KOPT-K1 (cell line): ENCODE measurements around the gene SYT9.

ENCODE experiments used
- H3K27ac ChIP-seq: fragments of 200-600 bp; sonication (generic); 2 replicates; pipeline ENCODE4 v1.5.1; 2016; ENCODE audit warnings: antibody characterized with exemption, mild to moderate bottlenecking, low read depth, low read length; ENCODE audit not compliant: poor library complexity, severe bottlenecking
- H3K36me3 ChIP-seq: fragments of 200-600 bp; sonication (generic); 2 replicates; pipeline ENCODE4 v1.5.1; 2017; ENCODE audit warnings: antibody characterized with exemption, mild to moderate bottlenecking, low read length, moderate library complexity; ENCODE audit not compliant: insufficient read depth
- H3K9me3 ChIP-seq: fragments of 200-600 bp; sonication (generic); 2 replicates; pipeline ENCODE4 v1.5.1; 2017; ENCODE audit warnings: antibody characterized with exemption, low read length, mild to moderate bottlenecking; ENCODE audit not compliant: insufficient read depth, poor library complexity, severe bottlenecking

Gene SYT9

DNA sequence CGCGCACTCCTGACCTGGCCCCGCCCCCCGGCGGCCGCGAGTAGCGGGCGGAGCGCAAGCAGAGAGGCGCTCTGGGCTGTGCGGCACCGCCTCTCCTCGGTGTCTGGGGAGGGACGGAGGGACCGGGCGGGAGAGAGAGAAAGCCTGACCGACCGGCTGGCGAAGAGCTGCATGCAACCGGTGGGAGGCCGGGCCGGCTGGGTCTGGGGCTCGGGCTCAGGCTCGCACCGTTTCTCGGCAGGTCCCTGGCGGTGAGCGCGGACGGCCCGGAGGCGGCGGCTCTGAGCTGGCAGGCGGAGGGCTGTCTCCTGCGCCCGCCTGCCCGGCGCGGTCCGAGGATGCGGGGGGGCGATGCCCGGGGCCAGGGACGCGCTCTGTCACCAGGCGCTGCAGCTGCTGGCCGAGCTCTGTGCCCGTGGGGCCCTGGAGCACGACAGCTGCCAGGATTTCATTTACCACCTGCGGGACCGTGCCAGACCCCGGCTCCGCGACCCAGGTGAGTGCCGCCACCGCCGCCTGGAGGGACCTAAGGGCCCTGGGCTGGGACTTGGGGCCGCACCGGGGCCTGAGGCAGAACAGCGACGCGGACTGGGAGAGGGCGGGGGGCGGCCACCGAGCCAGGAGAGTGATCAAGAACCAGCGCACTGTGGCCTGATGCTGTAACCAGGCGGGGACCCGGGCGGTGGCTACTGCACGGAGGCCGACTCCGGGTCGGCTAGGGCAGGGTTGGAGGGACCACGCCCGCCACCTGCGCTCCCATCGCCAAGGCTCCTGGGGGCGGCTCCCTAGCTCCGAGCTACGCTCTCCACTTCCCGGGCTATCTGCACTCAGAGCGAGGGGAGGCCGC lies at the start of gene SYT9:
Gene SYT9, plus strand, starts transcription at position 69 of the 847 bp plus-strand sequence. Its CDS starts 283 bp downstream, at position 352.
- no peaks in the 10 kb centered on the region for H3K36me3 ChIP-seq
- no peaks in the 10 kb centered on the region for H3K9me3 ChIP-seq
- H3K27ac ChIP-seq: no peak within 1 kb of the TSS

DNA sequence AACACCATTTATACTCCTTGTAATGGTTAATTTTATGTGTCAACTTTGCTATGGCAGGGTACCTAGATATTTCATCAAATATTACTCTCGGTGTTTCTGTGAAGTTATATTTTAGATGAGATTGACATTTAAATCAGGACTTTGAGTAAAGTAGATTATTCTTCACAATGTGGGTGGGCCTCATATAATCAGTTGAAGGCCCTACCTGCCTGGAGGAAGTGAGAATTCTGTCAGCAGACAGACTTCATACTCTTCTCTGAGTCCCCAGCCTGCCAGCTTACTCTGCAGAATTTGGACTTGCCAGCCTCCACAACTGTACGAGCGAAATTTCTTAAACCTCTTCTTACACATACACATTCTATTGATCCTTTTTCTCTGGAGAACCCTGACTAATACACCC lies 49.3 kb upstream of the SYT9 start:
- Histone ChIP-seq H3K9me3 (no peaks in the 10 kb centered on the region), H3K27ac (no peak overlapping the region), H3K36me3 (no peaks in the 10 kb centered on the region)

- H3K36me3 ChIP-seq: no peaks in the 10 kb centered on the region
- H3K27ac ChIP-seq: no peak overlapping the region
- H3K9me3 ChIP-seq: no peaks in the 10 kb centered on the region
These were observed 46.9 kb upstream of the SYT9 start for GRCh38 chr11:7204778-7205177.

GRCh38 chr11:7208391-7208790 lies 43.3 kb upstream of the SYT9 start:
- Histone ChIP-seq H3K36me3 (no peaks in the 10 kb centered on the region), H3K27ac (no peak overlapping the region), H3K9me3 (no peaks in the 10 kb centered on the region)

DNA sequence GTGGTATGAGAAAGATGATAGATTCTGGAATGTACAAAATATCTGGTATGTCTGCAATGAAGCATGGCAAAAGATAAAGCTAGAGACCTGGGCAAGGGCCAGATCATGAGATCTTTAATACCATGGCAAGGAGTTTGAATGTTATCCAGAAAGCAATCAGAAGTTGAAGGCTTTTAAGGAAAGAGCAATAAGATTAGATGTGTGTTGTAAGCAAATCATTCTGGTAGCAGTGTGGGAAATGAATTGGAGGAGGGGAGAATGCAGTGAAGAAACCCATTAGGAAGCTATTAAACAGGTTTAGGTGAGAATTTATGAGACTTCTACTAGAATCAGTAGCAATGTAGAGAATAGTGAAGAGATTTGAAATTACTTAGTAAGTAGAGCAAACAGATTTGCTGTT lies 32.2 kb upstream of the SYT9 start:
- no peaks in the 10 kb centered on the region for H3K9me3 ChIP-seq
- H3K36me3 ChIP-seq: no peaks in the 10 kb centered on the region
- no peak overlapping the region for H3K27ac ChIP-seq

DNA sequence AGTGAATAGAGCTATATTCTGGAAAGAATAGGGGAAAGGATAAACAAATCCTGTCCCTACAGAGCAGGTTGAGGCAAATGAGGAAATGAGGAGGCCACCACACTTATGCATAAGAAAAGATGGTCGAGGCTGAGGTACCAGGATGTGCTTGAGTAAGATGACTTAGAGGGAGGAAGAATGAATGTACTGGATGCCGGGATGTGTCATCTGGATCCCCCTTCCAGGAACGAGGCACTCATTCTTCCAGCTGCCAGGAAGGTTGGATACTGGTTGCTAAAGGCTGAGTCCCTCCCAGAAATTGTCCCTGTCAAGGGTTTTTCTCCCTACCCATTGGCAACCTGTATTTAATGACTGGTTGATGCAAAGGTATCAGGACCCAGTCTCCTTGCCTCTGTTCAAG lies 31.1 kb upstream of the SYT9 start:
- Histone ChIP-seq H3K9me3 (no peaks in the 10 kb centered on the region), H3K27ac (no peak overlapping the region), H3K36me3 (no peaks in the 10 kb centered on the region)

DNA sequence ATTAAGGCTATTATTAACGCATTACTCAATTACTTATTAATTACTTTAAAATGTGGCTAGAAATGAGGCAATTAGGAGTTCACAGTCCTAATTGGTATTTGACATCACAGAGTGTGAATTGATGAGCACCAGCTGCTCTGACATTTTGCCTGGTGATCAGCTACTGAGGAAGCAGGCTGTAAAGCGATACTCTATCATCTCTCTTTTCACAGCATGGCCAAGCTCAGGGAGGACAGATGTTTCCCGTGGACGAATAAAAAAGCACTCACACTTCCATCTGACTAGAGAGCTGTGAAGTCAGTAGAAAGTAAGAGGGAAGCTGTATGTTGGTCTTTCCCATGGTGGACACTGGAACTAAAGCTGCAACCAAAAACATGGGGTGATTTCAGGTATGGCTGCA lies 29.1 kb upstream of the SYT9 start:
- Histone ChIP-seq H3K27ac (no peak overlapping the region), H3K36me3 (no peaks in the 10 kb centered on the region), H3K9me3 (no peaks in the 10 kb centered on the region)

- Histone ChIP-seq H3K36me3 (no peaks in the 10 kb centered on the region), H3K9me3 (no peaks in the 10 kb centered on the region), H3K27ac (no peak overlapping the region)
These were observed 11.8 kb upstream of the SYT9 start for GRCh38 chr11:7239877-7240276.

DNA sequence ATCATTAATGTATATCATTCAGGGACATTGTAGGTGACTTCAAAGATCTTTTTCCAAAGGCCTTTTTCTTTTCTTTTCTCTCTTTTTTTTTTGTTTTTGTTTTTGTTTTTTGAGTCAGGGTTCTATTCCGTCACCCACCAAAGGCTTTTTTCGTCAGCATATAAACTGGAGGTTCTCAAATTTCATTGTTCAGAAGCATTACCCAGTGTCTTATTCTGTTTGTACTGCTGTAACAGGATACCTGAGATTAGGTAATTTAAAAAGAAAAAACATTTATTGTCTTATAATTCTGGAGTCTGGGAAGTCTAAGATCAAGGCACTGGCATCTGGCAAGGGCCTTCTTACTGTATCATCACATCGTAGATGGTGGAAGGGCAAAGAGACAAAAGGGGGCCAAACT lies 6.4 kb upstream of the SYT9 start:
- H3K9me3 ChIP-seq: no peaks in the 10 kb centered on the region
- no peaks in the 10 kb centered on the region for H3K36me3 ChIP-seq
- no peak overlapping the region for H3K27ac ChIP-seq

DNA sequence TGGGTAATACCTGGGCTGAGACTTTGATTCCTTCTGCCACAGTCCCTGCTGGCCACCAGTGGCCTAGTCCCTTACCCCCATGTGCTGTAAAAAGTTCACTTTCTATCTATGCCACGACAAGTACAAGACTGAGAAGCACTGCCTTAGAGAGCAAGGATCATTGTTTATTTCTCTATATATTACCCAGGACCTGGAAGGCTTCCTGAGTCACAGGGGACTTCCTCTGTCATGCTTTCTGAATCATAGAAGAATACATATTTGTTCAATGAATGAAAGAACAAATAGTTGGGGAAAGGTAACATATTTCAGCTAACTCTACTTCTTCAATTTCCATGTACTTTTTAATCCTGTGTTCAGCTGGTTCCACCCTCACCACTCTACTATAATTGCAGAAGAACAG lies 5.5 kb upstream of the SYT9 start:
- Histone ChIP-seq H3K36me3 (no peaks in the 10 kb centered on the region), H3K27ac (no peak overlapping the region), H3K9me3 (no peaks in the 10 kb centered on the region)

DNA sequence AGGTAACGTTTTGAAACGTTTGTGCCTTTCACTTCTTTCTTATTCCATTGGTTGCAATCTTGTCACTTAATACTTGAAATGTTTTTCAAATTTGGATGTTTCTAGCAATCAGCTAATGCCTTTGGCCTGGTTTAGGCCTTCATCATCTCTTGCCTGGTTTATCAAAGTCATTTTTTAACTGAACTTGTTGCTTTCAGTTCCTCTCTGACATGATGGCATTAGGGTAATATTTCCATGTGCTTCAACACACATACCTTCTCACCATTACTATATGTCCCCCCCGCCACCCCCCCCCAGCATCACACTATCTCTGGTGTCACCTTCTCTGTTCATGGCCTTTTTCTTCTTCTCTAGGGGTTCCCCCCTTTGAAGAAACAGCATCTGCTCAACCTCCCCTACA lies 1.5 kb upstream of the SYT9 start:
- Histone ChIP-seq H3K9me3 (no peaks in the 10 kb centered on the region), H3K36me3 (no peaks in the 10 kb centered on the region), H3K27ac (no peak overlapping the region)

- H3K27ac ChIP-seq: no peak overlapping the region
- no peaks in the 10 kb centered on the region for H3K9me3 ChIP-seq
- H3K36me3 ChIP-seq: no peaks in the 10 kb centered on the region
These were observed 243 bp upstream of the SYT9 start for GRCh38 chr11:7251487-7251835.

- Histone ChIP-seq H3K9me3 (no peaks in the 10 kb centered on the region), H3K27ac (no peak overlapping the region), H3K36me3 (no peaks in the 10 kb centered on the region)
These were observed 1.0 kb downstream of the SYT9 start for GRCh38 chr11:7252683-7253213.

GRCh38 chr11:7253800-7254199 lies 2.1 kb downstream of the SYT9 start:
- Histone ChIP-seq H3K27ac (no peak overlapping the region), H3K36me3 (no peaks in the 10 kb centered on the region), H3K9me3 (no peaks in the 10 kb centered on the region)

DNA sequence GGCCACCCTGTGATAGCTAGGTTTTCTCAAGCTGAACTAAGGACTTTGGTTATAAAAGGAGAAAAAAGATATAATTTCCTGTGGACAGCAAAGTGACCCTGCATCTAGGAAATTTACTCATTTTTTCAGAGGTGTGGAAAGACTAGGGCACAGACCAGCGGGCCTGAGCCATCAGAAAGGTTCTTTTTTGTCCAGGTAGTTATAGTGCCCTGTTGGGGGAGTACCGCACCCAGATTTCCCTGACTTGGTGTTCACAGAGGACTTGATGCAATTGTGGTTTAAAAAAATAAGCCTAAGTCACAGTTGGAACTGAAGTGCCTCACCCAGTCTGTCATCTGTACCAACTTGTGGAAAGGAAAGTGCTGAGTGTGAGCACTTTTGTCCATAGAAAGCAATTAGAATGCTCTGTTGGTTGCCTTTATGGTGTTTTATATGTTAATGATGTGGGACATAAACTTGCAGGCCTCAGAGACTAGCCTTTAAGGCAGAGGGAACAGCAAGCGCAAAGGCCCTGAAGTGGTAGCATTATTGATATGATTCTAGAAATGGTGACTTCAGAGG lies 3.1 kb downstream of the SYT9 start:
- H3K27ac ChIP-seq: no peak overlapping the region
- H3K36me3 ChIP-seq: no peaks in the 10 kb centered on the region
- H3K9me3 ChIP-seq: no peaks in the 10 kb centered on the region

DNA sequence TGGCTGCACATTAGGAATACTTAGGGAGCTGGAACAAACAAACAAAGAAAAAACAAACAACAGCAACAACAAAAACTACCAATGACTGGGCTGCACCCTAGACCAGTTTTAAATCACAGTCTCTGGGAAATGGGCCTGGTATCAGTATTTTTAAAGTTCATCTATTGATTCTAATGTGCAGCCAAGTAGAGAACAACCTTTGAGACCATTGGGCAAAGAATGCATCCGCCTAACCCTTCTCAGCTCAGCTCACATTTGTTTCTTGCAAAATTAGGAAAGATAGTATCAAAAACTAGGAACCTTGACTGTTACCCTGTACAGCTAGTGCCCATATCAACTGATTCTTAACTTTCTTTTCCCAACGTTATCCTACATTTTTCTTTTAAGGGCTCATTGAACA lies 5.2 kb downstream of the SYT9 start:
- H3K36me3 ChIP-seq: no peaks in the 10 kb centered on the region
- no peaks in the 10 kb centered on the region for H3K9me3 ChIP-seq
- H3K27ac ChIP-seq: no peak overlapping the region
